Kidney (tissue), 14 donors: ENCODE data around the gene RCN2. TPM values are rescaled to one million over a fixed set of nuclear protein-coding genes. Genes with fewer than 3 reads are reported as not detected.
A peak's percentile ranks its signal among the peaks of the same experiment; 100 is the strongest.

ENCODE experiments used
- DNase-seq, 5 donors: peaks; one replicate each; pipeline ENCODE4 v3.0.0-alpha.2; 2013 to 2020
- FAIRE-seq: peaks from 2 replicates; lab custom pipeline; 2012; peaks lifted over from hg19 to GRCh38; lab: Jason Lieb, UNC
- H3K27ac ChIP-seq, 2 donors: one replicate each; pipeline ENCODE4 v1.7.0; 2013; ENCODE audit warnings: low read depth in 2 of 2, low read length in 2 of 2, inconsistent platforms in 1 of 2
- H3K27me3 ChIP-seq: one replicate; pipeline ENCODE4 v1.7.1; 2013; ENCODE audit warnings: low read length, inconsistent platforms; ENCODE audit not compliant: control insufficient read depth, insufficient read depth
- H3K36me3 ChIP-seq, 3 donors: one replicate each; pipeline versions ENCODE4 v1.7.0 to v1.7.1; 2013; ENCODE audit warnings: low read length in 3 of 3, control low read depth in 1 of 3, inconsistent platforms in 1 of 3; ENCODE audit not compliant: insufficient read depth in 3 of 3, control insufficient read depth in 2 of 3
- H3K4me1 ChIP-seq, 3 donors: one replicate each; pipeline versions ENCODE4 v1.7.0 to v1.7.1; 2013; ENCODE audit warnings: low read length in 3 of 3, inconsistent platforms in 1 of 3, low read depth in 1 of 3; ENCODE audit not compliant: control insufficient read depth in 2 of 3, insufficient read depth in 2 of 3
- H3K4me3 ChIP-seq, 3 donors: one replicate each; pipeline versions ENCODE4 v1.7.0 to v1.8.1; 2013; ENCODE audit warnings: low read length in 3 of 3, control low read depth in 1 of 3, inconsistent platforms in 1 of 3
- H3K9ac ChIP-seq, 3 donors: one replicate each; pipeline versions ENCODE4 v1.7.0 to v1.7.1; 2013; ENCODE audit warnings: low read length in 3 of 3, control low read depth in 1 of 3, inconsistent platforms in 1 of 3
- H3K9me3 ChIP-seq, 3 donors: one replicate each; pipeline versions ENCODE4 v1.7.0 to v1.7.1; 2013; ENCODE audit warnings: low read length in 3 of 3, control low read depth in 1 of 3, inconsistent platforms in 1 of 3; ENCODE audit not compliant: control insufficient read depth in 2 of 3, insufficient read depth in 1 of 3
- intact Hi-C: fragments of 100-400 bp; cut with DNase I; formaldehyde crosslinking; loops from one replicate; pipeline ENCODE4 v1.11.1; 2022
- polyA plus RNA-seq: library from polyadenylated mRNA; stranded (reverse); fragments of 350-450 nt; fragmentation: Illumina TruSeq; extraction: RNeasy Lipid Tissue Mini Kit (QIAGEN cat#74804); gene quantifications from one replicate; pipeline ENCODE4 v1.2.3, GENCODE V29; 2014; ENCODE audit warnings: low read depth, low replicate concordance; ENCODE audit not compliant: insufficient read depth
- total RNA-seq: library from RNA; stranded (reverse); fragmentation: NEBNext Ultra II Directional; extraction: Animal tissue kit (Norgen Biotek cat#: 25700); gene quantifications from one replicate; pipeline ENCODE4 v1.2.1, GENCODE V29; 2021
- TF ChIP-seq, protein P1 (sequence below): IDR thresholded peaks from 3 replicates; pipeline ENCODE4 v1.5.1; 2012; ENCODE audit warnings: mild to moderate bottlenecking, moderate library complexity, borderline replicate concordance; ENCODE audit not compliant: insufficient read depth; ENCODE audit errors: extremely low read depth
- donor health status: control.
- donor health status: control.
- donor health status: control.
- donor health status: control.
- donor health status: control.
- donor health status: DM: yes; HTN: yes; CAD: no.
- donor health status: Normal renal cell carcinoma (clear cell type).

RCN2 gene
- total and polyA plus RNA-seq, 2 donors from 2014 or later = 40.0 to 44.5 TPM

DNA sequence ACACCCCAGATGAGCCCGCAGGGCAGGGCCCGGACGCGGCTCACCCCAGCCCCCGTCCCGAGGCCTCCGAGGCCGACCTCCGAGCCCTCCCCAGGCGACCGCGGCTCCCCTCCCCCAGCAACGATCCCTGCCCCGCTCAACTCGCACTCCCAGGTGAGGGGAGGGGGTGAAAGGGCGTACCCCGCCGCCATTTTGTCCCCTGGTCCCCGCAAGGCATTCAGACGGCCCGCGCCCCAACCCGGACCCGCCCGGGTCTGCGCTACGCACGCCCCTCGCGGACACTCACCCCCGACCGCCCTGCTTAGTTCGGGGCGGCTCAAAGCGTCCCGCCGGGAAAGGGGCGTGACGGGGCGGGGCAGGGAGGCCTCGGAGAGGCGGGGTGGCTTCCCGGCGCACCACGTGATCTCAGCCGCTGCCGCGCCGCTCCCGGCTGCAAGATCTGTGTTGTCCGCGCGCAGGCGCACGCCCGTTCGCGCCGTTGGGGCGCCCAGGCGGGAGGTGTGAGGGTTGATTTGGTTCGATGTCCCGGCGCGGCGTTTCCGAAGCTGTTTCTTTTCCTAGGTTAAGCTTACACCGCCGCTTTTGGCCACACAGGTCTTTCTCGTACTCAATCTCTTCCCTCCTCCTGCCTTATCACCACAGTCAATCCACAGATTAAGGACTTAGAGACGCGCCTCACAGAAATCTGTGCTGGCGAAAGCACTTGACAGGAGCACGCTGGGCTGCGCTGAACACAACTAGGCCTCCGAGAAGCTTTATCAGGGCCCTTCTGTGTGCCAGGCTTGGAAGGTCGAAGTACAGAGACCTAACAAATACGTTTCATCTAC lies 26.3 kb upstream of the RCN2 start, which contains the start of gene SCAPER:
TSS of gene SCAPER (minus strand) at position 328 of the 827 bp plus-strand sequence. CDS start 21,523 bp downstream, outside the sequence.
- H3K4me3 ChIP-seq = peak within 1 kb of the TSS; percentile 66 to 84 (median 78)
- H3K36me3 ChIP-seq = no peaks in the 10 kb centered on the region
- FAIRE-seq = no peak
- peak; percentile 93 to 98 (median 95) for DNase-seq
- TF ChIP-seq, protein P1, sequence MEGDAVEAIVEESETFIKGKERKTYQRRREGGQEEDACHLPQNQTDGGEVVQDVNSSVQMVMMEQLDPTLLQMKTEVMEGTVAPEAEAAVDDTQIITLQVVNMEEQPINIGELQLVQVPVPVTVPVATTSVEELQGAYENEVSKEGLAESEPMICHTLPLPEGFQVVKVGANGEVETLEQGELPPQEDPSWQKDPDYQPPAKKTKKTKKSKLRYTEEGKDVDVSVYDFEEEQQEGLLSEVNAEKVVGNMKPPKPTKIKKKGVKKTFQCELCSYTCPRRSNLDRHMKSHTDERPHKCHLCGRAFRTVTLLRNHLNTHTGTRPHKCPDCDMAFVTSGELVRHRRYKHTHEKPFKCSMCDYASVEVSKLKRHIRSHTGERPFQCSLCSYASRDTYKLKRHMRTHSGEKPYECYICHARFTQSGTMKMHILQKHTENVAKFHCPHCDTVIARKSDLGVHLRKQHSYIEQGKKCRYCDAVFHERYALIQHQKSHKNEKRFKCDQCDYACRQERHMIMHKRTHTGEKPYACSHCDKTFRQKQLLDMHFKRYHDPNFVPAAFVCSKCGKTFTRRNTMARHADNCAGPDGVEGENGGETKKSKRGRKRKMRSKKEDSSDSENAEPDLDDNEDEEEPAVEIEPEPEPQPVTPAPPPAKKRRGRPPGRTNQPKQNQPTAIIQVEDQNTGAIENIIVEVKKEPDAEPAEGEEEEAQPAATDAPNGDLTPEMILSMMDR = no peak
- H3K9me3 ChIP-seq = peaks cover 0 to 3% (median 0%) of the 10 kb centered on the region in 3 donors
- peak within 1 kb of the TSS; percentile 77 to 86 (median 79) for H3K9ac ChIP-seq
- no peaks in the 10 kb centered on the region for H3K27me3 ChIP-seq
- peaks cover 3 to 13% (median 5%) of the 10 kb centered on the region in 3 donors for H3K4me1 ChIP-seq
- H3K27ac ChIP-seq = peak within 1 kb of the TSS; percentile 89 to 90
- intact Hi-C loops = no loop called here

DNA sequence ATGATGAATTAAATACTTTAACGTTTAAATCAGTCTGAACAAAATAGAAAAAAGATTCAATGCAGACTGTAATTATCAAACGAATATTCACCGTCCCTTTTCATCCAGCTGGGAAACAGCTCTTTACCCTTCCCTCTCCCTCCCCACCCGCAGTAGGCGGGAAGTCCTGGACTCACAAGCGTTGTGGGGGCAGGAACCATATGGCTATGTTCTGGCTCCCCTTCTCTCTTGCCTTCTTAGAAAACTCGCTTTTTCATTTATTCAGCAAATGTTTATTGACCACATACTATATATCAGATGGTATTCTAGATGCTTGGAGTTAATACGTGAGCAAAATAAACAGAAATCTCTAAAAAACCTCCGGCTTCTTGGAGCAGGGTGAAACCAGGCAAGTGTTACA lies 25.7 kb upstream of the RCN2 start:
- H3K4me1 ChIP-seq = peaks cover 3 to 13% (median 5%) of the 10 kb centered on the region in 3 donors
- FAIRE-seq = no peak
- peak overlapping the region; percentile 76 to 90 for H3K27ac ChIP-seq
- no peaks in the 10 kb centered on the region for H3K27me3 ChIP-seq
- peak overlapping the region in 1 of 3 donors; percentile 72 for H3K9ac ChIP-seq
- intact Hi-C loops = no loop called here
- H3K4me3 ChIP-seq = peak overlapping the region; percentile 66 to 84 (median 78)
- H3K36me3 ChIP-seq = no peaks in the 10 kb centered on the region
- peak in 1 of 5 donors; percentile 47 for DNase-seq
- H3K9me3 ChIP-seq = peaks cover 0 to 3% (median 0%) of the 10 kb centered on the region in 3 donors
- TF ChIP-seq, protein P1 = no peak

DNA sequence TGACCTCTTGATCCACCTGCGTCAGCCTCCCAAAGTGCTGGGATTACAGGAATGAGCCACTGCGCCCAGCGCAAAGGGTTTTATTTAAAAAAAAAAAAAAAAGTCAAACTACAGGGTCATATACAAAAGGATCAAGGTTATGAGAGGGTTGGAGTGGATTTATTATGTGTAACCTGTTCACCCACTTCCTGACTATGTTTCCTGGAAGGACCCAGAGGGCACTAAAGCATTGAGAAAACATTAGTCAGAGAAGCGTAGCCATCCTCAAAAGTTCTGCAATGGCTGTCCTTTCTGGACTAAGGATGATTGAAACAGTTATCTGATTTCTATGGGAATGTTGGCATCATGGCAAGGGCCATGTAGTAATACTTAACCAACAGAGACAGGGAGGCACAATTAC lies 19.1 kb upstream of the RCN2 start:
- intact Hi-C loops = no loop called here
- Histone ChIP-seq H3K4me1 (no peaks in the 10 kb centered on the region), H3K9me3 (no peaks in the 10 kb centered on the region), H3K36me3 (no peaks in the 10 kb centered on the region), H3K27me3 (no peaks in the 10 kb centered on the region), H3K4me3 (no peak overlapping the region), H3K9ac (no peak overlapping the region), H3K27ac (no peak overlapping the region)
- TF ChIP-seq, protein P1 = no peak
- no peak for DNase-seq
- no peak for FAIRE-seq
